Ramos (cell line): Measurements from ENCODE around the gene TMEM212.
"Not testable (repeated sequence)": the region's sequence is repeated elsewhere in the genome, so short reads cannot be mapped to it uniquely, and the experiment has no call there.

Experiments used
- in situ Hi-C: fragments of 300-500 bp; cut with MboI; formaldehyde crosslinking; loops from one replicate; pipeline ENCODE4 v1.14.3; 2022; ENCODE audit warnings: low sequenced_read_pairs; ENCODE audit not compliant: unreplicated experiment

TMEM212 gene

GRCh38 chr3:171880101-171880870 is 37.1 kb downstream of the TMEM212 start:
- in situ Hi-C loops = no loop called here

- in situ Hi-C loops = no loop called here
Observed at GRCh38 chr3:171881251-171881650, 38.1 kb downstream of the TMEM212 start.

GRCh38 chr3:171883257-171883892 is 40.2 kb downstream of the TMEM212 start:
- in situ Hi-C loops = no loop called here

- in situ Hi-C loops = no loop called here
Observed at GRCh38 chr3:171883893-171884279, 40.7 kb downstream of the TMEM212 start.

GRCh38 chr3:171888466-171888865 is 45.3 kb downstream of the TMEM212 start:
- in situ Hi-C loops = no loop called here

- in situ Hi-C loops = no loop called here
Observed at GRCh38 chr3:171890398-171890797, 47.2 kb downstream of the TMEM212 start.

- in situ Hi-C loops = no loop called here
Observed at GRCh38 chr3:171892457-171892856, 49.3 kb downstream of the TMEM212 start.

- in situ Hi-C loops = no loop called here
Observed at GRCh38 chr3:171895291-171895690, 52.1 kb downstream of the TMEM212 start.

- in situ Hi-C loops = no loop called here
Observed at GRCh38 chr3:171895900-171896299, 52.8 kb downstream of the TMEM212 start.

- in situ Hi-C loops = no loop called here
Observed at GRCh38 chr3:171896316-171896715, 53.2 kb downstream of the TMEM212 start.

- in situ Hi-C loops = no loop called here
Observed at GRCh38 chr3:171898192-171898591, 55.0 kb downstream of the TMEM212 start.

GRCh38 chr3:171900446-171900845 is 57.3 kb downstream of the TMEM212 start:
- in situ Hi-C loops = no loop called here

- in situ Hi-C loops = no loop called here
Observed at GRCh38 chr3:171901615-171902312, 58.6 kb downstream of the TMEM212 start.

- in situ Hi-C loops = no loop called here
Observed at GRCh38 chr3:171904829-171905228, 61.7 kb downstream of the TMEM212 start.

GRCh38 chr3:171906503-171906902 is 63.4 kb downstream of the TMEM212 start:
- in situ Hi-C loops = not testable (repeated sequence)

- in situ Hi-C loops = no loop called here
Observed at GRCh38 chr3:171906951-171907676, 64.0 kb downstream of the TMEM212 start.

- in situ Hi-C loops = no loop called here
Observed at GRCh38 chr3:171907761-171908160, 64.6 kb downstream of the TMEM212 start.

- in situ Hi-C loops = no loop called here
Observed at GRCh38 chr3:171908731-171909130, 65.6 kb downstream of the TMEM212 start.
